HG03378 (cell line): Measurements from ENCODE around the gene ZNF853.
"Not testable (repeated sequence)": the region's sequence is repeated elsewhere in the genome, so short reads cannot be mapped to it uniquely, and the experiment has no call there.

ENCODE experiments used
- ATAC-seq: cut with Tn5 transposase; IDR thresholded peaks from one replicate; pipeline ENCODE4 v1.9.1; 2021; ENCODE audit warnings: mild to moderate bottlenecking, moderate library complexity; ENCODE audit not compliant: unreplicated experiment

The ZNF853 gene

DNA sequence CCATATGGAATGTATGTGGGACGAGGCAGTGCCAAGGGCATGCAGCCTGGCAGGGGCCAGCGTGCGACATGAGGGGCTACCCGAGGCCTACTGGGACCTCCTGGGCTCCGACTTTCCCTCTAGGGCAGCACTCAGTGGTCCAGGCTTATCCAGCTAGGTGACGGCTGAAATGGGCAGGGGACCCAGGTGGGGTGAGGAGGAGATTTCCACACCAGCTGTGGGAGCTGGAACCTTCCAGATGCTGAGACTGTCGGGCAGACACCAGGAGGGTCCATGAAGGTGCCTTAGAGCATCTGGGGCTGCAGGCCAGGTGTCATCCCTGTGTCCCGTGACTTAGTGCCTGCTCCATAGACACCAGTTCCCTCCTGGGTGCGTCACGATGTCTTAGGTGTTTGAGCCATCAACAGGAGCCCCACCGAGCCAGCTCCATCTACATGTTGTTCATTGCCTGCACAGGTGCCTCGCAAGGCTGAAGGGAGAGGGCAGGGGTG is 35.2 kb downstream of the ZNF853 start:
- no peak for ATAC-seq

DNA sequence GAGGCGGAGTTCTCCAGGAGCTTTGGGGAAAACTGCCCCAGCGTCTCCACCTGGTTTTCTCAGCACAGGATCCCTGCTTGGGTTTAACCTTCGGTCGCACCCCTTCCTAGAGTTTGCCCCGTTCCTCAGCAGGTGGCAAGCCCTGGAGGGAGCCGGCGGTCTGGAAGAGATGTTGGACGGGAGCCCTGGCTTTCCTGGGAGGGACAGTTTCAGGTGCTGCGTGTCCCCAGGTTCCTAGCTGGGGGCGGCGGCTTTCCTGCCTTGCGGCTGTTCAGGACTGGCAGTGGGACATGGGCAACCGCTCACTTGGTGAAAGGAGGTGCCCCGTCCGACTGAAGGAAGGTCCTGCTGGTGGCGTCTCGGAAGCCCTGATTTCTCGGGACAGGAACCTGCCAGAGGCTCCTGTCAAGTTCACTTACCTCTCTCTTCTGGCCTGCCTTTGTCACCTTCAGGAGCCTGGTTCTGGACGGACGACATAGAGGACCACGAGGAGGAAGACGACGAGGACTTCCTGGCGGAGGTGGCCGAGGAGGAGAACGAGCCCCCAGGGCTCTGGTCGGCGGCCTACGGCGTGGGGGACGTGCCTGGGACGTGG is 36.5 kb downstream of the ZNF853 start:
- ATAC-seq: no peak

- ATAC-seq: no peak
These were observed 37.1 kb downstream of the ZNF853 start for GRCh38 chr7:6652446-6653011.

DNA sequence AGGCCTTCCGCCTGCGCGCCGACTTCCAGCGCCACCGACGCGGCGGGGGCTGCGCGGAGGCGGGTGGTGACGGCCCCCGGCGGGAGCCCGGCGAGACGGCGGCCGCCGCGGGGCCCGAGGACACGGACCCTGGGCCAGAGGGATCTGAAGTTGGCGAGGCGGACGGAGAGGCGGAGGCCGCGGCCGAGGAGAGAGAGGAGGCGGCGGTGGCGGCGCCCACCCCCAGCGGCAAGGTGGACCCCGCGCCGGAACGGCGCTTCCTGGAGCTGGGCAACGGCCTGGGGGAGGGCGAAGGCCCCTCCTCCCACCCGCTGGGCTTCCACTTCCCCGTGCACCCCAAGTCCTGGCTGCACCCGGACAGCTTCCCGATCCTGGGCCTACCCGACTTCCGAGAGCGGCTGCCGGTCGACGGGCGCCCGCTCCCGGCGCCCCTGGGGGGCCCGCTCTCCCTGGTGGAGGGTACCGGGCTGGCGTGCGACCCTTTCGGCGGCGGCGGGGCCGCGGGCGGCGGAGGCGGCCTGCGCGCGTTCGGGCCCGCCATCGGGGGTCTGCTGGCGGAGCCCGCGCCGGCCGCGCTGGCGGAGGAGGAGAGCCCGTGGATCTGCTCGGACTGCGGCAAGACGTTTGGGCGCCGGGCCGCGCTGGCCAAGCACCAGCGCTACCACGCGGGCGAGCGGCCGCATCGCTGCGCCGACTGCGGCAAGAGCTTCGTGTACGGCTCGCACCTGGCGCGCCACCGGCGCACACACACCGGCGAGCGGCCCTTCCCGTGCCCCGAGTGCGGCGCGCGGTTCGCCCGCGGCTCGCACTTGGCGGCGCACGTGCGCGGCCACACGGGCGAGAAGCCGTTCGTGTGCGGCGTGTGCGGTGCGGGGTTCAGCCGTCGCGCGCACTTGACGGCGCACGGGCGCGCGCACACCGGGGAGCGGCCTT is 37.9 kb downstream of the ZNF853 start:
- no peak for ATAC-seq

DNA sequence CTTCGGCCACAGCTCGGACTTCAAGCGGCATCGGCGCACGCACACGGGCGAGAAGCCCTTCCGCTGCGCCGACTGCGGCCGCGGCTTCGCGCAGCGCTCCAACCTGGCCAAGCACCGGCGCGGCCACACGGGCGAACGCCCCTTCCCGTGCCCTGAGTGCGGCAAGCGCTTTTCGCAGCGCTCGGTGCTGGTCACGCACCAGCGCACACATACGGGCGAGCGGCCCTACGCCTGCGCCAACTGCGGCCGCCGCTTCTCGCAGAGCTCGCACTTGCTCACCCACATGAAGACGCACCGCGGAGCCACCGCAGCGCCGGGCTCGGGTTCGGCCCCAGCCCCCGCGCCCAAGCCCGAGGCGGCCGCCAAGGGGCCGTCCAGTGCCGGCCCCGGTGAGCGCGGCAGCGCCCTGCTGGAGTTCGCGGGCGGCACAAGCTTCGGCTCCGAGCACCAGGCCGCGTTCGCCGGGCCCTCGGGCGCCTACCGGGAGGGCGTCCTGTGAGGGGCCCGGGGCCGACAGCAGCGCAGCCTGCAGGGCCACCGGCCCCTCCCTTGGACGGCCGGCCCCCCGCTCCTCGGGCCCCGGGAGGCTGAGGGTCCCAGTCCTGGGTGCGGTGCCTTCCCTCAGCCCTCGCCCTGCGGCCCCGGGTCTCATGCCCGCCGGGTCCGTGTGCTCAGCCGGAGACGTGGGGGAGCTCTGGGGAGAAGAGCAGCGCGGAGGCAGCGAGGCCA is 38.9 kb downstream of the ZNF853 start:
- ATAC-seq: no peak

- ATAC-seq: no peak
These were observed 39.6 kb downstream of the ZNF853 start for GRCh38 chr7:6654842-6655610.

GRCh38 chr7:6655636-6656385 is 40.4 kb downstream of the ZNF853 start:
- ATAC-seq: no peak

- no peak for ATAC-seq
These were observed 41.0 kb downstream of the ZNF853 start for GRCh38 chr7:6656413-6656812.

DNA sequence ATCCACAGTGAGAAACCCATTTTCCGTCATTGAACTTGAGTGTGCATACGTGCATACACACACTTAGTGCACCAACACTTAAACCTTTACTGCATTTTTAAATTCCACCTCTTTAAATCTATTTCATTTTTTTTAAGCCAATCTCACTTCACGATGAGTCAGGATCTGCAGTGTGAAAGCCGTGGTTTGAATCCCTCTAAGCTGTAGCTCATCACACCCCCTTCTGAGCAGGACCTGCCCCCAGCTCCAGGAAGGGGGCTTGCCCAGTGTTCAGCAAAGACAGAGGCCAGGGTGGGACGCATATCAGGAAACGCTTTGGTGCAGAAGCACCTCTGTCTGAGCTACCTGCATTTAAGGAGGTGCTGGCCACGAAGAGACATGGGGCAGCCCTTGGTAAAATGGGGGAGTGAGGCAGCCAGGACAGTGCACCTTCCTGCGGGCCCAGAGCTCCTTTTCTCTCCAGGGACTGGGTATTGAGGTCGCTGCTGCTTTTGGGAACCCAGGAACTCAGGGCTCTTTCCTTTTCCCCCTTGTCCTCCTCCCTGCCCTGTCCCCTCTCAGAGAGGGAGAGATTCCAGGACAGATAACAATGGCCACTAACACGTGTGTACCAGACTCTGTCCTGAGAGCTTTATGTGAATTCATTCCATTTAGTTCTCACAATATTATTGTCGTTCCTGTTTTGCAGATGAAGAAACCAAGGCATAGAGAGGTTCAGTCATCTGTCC is 43.4 kb downstream of the ZNF853 start:
- ATAC-seq: no peak

DNA sequence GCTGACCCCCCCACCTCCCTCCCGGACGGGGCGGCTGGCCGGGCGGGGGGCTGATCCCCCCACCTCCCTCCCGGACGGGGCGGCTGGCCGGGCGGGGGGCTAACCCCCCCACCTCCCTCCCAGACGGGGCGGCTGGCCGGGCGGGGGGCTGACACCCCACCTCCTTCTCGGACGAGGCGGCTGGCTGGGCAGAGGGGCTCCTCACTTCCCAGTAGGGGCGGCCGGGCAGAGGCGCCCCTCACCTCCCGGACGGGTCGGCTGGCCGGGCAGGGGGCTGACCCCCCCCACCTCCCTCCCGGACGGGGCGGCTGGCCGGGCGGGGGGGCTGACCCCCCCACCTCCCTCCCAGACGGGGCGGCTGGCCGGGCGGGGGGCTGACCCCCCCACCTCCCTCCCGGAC is 55.4 kb downstream of the ZNF853 start:
- not testable (repeated sequence) for ATAC-seq
